Tibial nerve (tissue), 4 donors: ENCODE data around the gene SYNPO. TPM values are rescaled to one million over a fixed set of nuclear protein-coding genes. Genes with fewer than 3 reads are reported as not detected.
A peak's percentile ranks its signal among the peaks of the same experiment; 100 is the strongest.

Source experiments
- DNase-seq, 2 donors: peaks; one replicate each; pipeline ENCODE4 v3.0.0-alpha.2; 2019; ENCODE audit warnings: low spot score in 2 of 2
- H3K27ac ChIP-seq, 4 donors: fragments of 200-600 bp; sonication (generic) in 3 of 4; one replicate each; pipeline ENCODE4 v1.5.1; 2017 to 2019; ENCODE audit warnings: mild to moderate bottlenecking in 1 of 4
- H3K27me3 ChIP-seq, 2 donors: fragments of 200-600 bp; sonication (generic) in 1 of 2; one replicate each; pipeline versions ENCODE4 v1.5.1 to v1.6.0; 2017 to 2019
- H3K36me3 ChIP-seq, 3 donors: fragments of 200-600 bp; sonication (generic); one replicate each; pipeline ENCODE4 v1.5.1; 2018 to 2019
- H3K4me1 ChIP-seq, 4 donors: fragments of 200-600 bp; sonication (generic) in 3 of 4; one replicate each; pipeline ENCODE4 v1.5.1; 2017 to 2019
- H3K4me3 ChIP-seq, 4 donors: fragments of 200-600 bp; sonication (generic) in 3 of 4; one replicate each; pipeline ENCODE4 v1.5.1; 2017 to 2019; ENCODE audit warnings: mild to moderate bottlenecking in 1 of 4, moderate library complexity in 1 of 4
- H3K9me3 ChIP-seq, 4 donors: fragments of 200-600 bp; sonication (generic) in 3 of 4; one replicate each; pipeline ENCODE4 v1.5.1; 2017 to 2019
- EP300 ChIP-seq, 2 donors: sonication (generic); formaldehyde crosslinking; IDR thresholded peaks; one replicate each; pipeline ENCODE4 v1.6.1; 2017; ENCODE audit warnings: antibody characterized with exemption in 2 of 2, mild to moderate bottlenecking in 1 of 2
- POLR2A ChIP-seq, 2 donors: fragments of 450-650 bp; IDR thresholded peaks; one replicate each; pipeline ENCODE4 v1.6.1; 2017; ENCODE audit warnings: antibody characterized with exemption in 2 of 2, mild to moderate bottlenecking in 2 of 2, moderate library complexity in 2 of 2
- WGBS, 2 donors: methylation state at CpG; one replicate each; pipeline ENCODE4 v1.1.5; 2018; 5-methylcytosine and 5-hydroxymethylcytosine counted together
- total RNA-seq, 4 donors: library from RNA; depleted of rRNA; stranded (reverse); fragments of >200 nt; gene quantifications; one replicate each; pipeline ENCODE4 v1.1.0, GENCODE V29; 2016
- TF ChIP-seq, protein P1 (sequence below), 5 experiments: fragments of 200-600 bp in 3 of 5; fragments of 450-650 bp in 2 of 5; sonication (generic) in 3 of 5; IDR thresholded peaks; one replicate each; pipeline ENCODE4 v1.5.1; 2016 to 2019; ENCODE audit warnings: antibody characterized with exemption in 5 of 5, mild to moderate bottlenecking in 3 of 5, moderate library complexity in 2 of 5

Gene SYNPO
- total RNA-seq, 4 donors from 2014 or later, result 58.4 to 71.5 (median 63.5) TPM

DNA sequence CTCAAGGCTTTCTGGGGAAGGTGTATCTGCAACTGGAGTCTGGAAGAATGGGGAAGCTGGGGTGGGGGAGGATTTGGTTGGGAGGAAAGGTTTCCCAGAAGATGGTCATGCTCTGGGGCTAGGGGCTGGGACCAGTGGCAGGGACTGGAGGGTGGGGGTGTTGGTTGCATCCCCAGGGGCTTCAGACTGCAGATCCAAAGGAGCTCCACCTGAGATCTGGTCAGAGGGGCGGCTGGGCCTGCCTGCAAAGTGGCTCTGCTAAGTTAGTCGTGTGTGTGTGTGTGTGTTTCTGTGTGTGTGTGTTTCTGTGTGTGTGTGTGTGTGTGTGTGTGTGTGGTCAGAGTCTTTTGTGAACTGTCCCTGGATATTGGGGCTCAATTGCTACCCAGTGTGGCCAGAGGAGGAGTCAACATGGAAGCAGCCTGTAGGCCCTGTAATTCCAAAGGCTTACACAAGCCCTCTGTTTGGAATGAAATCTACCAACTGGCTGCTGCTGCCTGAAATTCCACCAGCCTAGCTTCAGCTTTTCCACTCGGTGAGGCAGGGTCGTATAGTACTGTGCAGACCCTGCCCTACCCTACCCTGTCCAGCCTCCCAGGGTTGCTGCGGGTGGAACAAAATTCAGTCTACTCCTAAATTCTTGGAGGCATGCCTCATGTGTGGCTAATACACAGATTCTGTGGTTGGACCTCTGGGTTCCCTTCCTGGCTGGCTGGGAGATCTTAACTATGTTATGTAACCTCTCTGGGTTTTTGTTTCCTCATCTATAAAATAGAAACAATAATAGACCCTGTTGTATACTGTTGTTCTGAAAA, 12.5 kb upstream of the SYNPO start:
- Histone ChIP-seq H3K36me3 (no peaks in the 10 kb centered on the region), H3K27ac (peak overlapping the region in 3 of 4 donors; percentile 44 to 98 (median 96)), H3K4me3 (no peak overlapping the region), H3K9me3 (no peaks in the 10 kb centered on the region), H3K4me1 (peaks cover 0 to 92% (median 57%) of the 10 kb centered on the region in 4 donors), H3K27me3 (no peaks in the 10 kb centered on the region)
- TF ChIP-seq POLR2A (IDR thresholded peaks at IDR 0.05) (no peak), EP300 (IDR thresholded peaks at IDR 0.05) (no peak)
- TF ChIP-seq, protein P1, sequence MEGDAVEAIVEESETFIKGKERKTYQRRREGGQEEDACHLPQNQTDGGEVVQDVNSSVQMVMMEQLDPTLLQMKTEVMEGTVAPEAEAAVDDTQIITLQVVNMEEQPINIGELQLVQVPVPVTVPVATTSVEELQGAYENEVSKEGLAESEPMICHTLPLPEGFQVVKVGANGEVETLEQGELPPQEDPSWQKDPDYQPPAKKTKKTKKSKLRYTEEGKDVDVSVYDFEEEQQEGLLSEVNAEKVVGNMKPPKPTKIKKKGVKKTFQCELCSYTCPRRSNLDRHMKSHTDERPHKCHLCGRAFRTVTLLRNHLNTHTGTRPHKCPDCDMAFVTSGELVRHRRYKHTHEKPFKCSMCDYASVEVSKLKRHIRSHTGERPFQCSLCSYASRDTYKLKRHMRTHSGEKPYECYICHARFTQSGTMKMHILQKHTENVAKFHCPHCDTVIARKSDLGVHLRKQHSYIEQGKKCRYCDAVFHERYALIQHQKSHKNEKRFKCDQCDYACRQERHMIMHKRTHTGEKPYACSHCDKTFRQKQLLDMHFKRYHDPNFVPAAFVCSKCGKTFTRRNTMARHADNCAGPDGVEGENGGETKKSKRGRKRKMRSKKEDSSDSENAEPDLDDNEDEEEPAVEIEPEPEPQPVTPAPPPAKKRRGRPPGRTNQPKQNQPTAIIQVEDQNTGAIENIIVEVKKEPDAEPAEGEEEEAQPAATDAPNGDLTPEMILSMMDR (IDR thresholded peaks at IDR 0.05), result no peak
- DNase-seq, result no peak
- 28 to 29% methylated on average over 5 of the region's 5 CpGs for WGBS, 2 donors

DNA sequence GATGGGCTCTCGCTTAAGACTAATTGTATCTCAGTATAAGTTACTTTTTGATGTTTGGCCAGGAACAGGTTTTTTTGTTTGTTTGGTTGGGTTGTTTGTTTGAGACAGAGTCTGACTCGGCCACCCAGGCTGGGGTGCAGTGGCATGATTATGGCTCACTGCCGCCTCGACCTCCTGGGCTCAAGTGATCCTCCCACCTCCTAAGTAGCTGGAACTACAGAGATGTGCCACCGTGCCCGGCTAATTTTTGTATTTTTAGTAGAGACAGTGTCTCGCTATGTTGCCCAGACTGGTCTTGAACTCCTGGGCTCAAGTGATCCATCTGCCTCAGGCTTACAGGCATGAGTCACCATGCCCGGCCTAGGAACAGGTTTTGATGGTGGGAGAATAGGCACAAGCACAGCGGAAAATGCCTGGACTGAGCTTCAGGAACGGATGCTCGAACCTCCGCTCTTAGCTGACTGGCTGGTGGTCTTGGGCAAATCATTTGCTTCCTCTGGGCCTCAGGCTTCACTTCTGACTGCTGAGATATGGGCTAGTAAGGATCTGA, 11.4 kb upstream of the SYNPO start:
- no peak for DNase-seq
- H3K9me3 ChIP-seq, result no peaks in the 10 kb centered on the region
- no peak for TF ChIP-seq POLR2A (IDR thresholded peaks at IDR 0.05)
- WGBS, 2 donors, result 79 to 87% methylated on average over 12 of the region's 12 CpGs
- H3K36me3 ChIP-seq, result no peaks in the 10 kb centered on the region
- no peaks in the 10 kb centered on the region for H3K27me3 ChIP-seq
- H3K27ac ChIP-seq, result peak overlapping the region in 3 of 4 donors; percentile 31 to 98 (median 96)
- H3K4me3 ChIP-seq, result no peak overlapping the region
- H3K4me1 ChIP-seq, result peaks cover 0 to 85% (median 51%) of the 10 kb centered on the region in 4 donors

DNA sequence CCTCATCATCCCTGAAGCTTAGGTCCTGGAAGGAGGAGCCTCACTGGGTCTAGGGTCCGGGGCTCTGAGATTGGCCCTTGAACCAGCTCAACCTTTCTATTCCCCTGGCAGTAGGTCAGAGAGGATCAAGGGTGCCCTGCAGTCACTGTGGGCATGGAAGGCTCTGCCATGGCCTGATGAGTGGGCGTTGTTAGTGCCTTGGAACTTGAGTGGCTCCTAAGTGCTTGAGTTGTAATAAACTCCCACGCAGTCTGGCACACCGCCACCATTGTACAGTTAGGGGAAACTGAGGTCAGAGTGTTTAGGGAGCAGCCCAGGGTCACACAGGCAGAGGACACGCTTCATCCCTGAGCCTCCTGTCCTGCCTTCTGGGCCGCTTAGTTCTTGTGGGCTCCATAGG, 10.4 kb upstream of the SYNPO start:
- peak overlapping the region in 2 of 4 donors; percentile 96 to 98 for H3K27ac ChIP-seq
- H3K4me1 ChIP-seq, result peaks cover 0 to 83% (median 47%) of the 10 kb centered on the region in 4 donors
- TF ChIP-seq EP300 (IDR thresholded peaks at IDR 0.05), result no peak
- TF ChIP-seq POLR2A (IDR thresholded peaks at IDR 0.05), result no peak
- TF ChIP-seq, protein P1 (IDR thresholded peaks at IDR 0.05), result no peak
- H3K9me3 ChIP-seq, result no peaks in the 10 kb centered on the region
- H3K27me3 ChIP-seq, result no peaks in the 10 kb centered on the region
- 55 to 62% methylated on average over 4 to 6 of the region's 6 CpGs for WGBS, 2 donors
- H3K36me3 ChIP-seq, result no peaks in the 10 kb centered on the region
- H3K4me3 ChIP-seq, result no peak overlapping the region
- no peak for DNase-seq

DNA sequence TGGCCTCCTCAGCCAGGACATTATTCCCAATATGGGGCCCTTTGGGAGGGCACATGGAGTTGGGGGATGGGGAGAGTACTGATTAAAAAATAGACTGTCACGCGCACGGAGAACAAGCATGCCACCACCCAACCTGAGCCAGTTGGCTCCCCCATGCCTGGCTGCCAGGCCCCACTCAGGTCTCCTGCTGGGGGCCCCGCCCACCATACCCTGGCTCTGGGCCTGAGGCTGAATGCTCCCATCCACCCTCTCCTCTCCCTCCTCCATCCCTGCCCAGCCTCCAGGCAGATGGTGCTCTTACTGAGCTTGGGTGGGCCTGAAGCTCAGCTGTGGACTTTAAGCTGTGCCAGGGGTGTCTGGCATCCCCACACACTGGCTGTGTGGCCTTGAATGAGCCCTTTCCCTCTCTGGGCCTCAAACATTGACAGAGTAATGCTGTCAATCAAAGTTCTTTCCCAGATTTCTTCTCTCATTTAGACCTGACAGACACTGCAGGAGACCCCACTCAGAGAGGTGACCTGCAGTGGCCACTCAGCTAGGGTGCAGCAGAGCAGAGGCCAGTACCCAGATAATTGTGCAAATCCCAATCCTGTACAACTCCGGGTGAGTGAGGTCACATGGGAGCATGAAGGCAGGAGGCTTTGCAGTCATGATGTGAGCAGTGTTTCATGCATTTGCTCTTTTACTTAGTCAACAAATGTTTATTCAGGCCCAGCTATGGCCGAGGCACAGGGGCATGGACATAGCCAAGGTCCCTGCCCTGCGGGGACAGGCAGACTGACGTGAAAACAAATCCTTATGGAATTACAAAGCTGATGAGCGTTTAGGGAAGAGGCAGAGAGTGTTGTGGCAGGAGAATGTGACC, 9.8 kb upstream of the SYNPO start:
- peak overlapping the region in 3 of 4 donors; percentile 65 to 98 (median 96) for H3K27ac ChIP-seq
- TF ChIP-seq, protein P1 (IDR thresholded peaks at IDR 0.05), result no peak
- TF ChIP-seq EP300 (IDR thresholded peaks at IDR 0.05), result no peak
- TF ChIP-seq POLR2A (IDR thresholded peaks at IDR 0.05), result no peak
- no peak overlapping the region for H3K4me3 ChIP-seq
- DNase-seq, result no peak
- no peaks in the 10 kb centered on the region for H3K27me3 ChIP-seq
- H3K4me1 ChIP-seq, result peaks cover 0 to 83% (median 47%) of the 10 kb centered on the region in 4 donors
- H3K9me3 ChIP-seq, result no peaks in the 10 kb centered on the region
- 50 to 55% methylated on average over 9 of the region's 9 CpGs for WGBS, 2 donors
- no peaks in the 10 kb centered on the region for H3K36me3 ChIP-seq

DNA sequence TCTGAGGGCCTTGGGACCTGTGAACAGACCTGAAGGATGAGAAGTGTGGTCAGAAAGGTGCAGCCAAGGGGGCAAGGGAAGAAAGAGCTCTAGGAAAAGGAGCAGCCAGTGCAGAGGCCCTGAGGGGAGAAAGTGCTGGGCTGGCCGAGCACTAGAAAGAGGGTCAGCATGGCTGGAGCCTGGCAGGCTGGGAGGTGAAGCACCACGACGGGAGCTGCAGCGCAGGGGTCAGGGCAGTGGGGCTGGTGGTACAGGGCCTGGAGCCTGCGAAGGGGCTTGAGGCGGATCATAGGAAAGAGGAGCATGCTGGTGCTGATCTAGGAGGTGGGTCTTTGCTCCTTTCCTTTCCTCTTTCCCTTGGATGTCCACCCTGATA, 9.1 kb upstream of the SYNPO start:
- Histone ChIP-seq H3K27ac (peak overlapping the region in 3 of 4 donors; percentile 65 to 98 (median 96)), H3K9me3 (no peaks in the 10 kb centered on the region), H3K4me3 (no peak overlapping the region), H3K4me1 (peaks cover 0 to 83% (median 48%) of the 10 kb centered on the region in 4 donors), H3K27me3 (no peaks in the 10 kb centered on the region), H3K36me3 (no peaks in the 10 kb centered on the region)
- WGBS, 2 donors, result 74 to 84% methylated on average over 6 of the region's 6 CpGs
- TF ChIP-seq EP300 (IDR thresholded peaks at IDR 0.05), result no peak
- TF ChIP-seq, protein P1 (IDR thresholded peaks at IDR 0.05), result no peak
- DNase-seq, result no peak
